ENCODE results near the gene GRIK4. TPM values are rescaled to one million over a fixed set of nuclear protein-coding genes. Genes with fewer than 3 reads are reported as not detected.

The GRIK4 gene
- total RNA-seq, 1 donor from 2014 or later: not detected

GRCh38 chr11:120713296-120713695, 201.7 kb downstream of the GRIK4 start:
- Mint-ChIP-seq H3K4me1 (ENCODE audit: low read depth) (peaks cover 9% of the 10 kb centered on the region), H3K27me3 (peaks cover 25% of the 10 kb centered on the region), H3K4me3 (ENCODE audit: low read depth) (no peak overlapping the region), H3K9me3 (ENCODE audit: low read depth) (no peaks in the 10 kb centered on the region), H3K36me3 (ENCODE audit: insufficient read depth) (no peaks in the 10 kb centered on the region), H3K27ac (no peak overlapping the region)
- no peak for DNase-seq (ENCODE audit: low spot score, unreplicated experiment)
- no peak for TF ChIP-seq CTCF (IDR thresholded peaks at IDR 0.05; ENCODE audit: unreplicated experiment)

- TF ChIP-seq CTCF (IDR thresholded peaks at IDR 0.05; ENCODE audit: unreplicated experiment): no peak
- Mint-ChIP-seq H3K36me3 (ENCODE audit: insufficient read depth) (no peaks in the 10 kb centered on the region), H3K27me3 (peaks cover 29% of the 10 kb centered on the region), H3K4me1 (ENCODE audit: low read depth) (peaks cover 13% of the 10 kb centered on the region), H3K9me3 (ENCODE audit: low read depth) (no peaks in the 10 kb centered on the region), H3K27ac (no peak overlapping the region), H3K4me3 (ENCODE audit: low read depth) (no peak overlapping the region)
- no peak for DNase-seq (ENCODE audit: low spot score, unreplicated experiment)
Observed at GRCh38 chr11:120714438-120714837, 202.9 kb downstream of the GRIK4 start.

DNA sequence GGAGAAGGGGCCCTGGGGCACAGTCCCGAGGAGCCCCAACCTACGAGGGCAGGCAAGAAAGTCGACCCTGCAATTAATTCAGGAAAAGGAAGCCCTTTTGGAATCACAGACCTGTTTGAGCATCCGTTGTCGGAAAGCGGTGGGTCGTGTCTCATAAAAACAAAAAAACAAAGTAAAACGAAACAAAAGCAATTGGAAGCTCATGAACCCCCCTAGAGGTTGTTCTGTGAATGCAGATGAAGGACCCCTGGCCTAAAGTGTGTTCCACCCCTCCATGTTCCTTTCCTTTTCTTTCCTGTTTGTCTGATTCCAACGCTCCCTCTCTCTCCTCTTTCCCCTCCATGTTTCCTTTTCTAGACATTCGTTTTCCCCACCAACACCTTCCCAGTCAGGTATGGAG, 203.7 kb downstream of the GRIK4 start:
- peak; percentile 49 for TF ChIP-seq CTCF (IDR thresholded peaks at IDR 0.05; ENCODE audit: unreplicated experiment)
- Mint-ChIP-seq H3K27ac (no peak overlapping the region), H3K9me3 (ENCODE audit: low read depth) (no peaks in the 10 kb centered on the region), H3K4me1 (ENCODE audit: low read depth) (peaks cover 18% of the 10 kb centered on the region), H3K27me3 (peaks cover 36% of the 10 kb centered on the region), H3K4me3 (ENCODE audit: low read depth) (no peak overlapping the region), H3K36me3 (ENCODE audit: insufficient read depth) (no peaks in the 10 kb centered on the region)
- no peak for DNase-seq (ENCODE audit: low spot score, unreplicated experiment)

- H3K36me3 Mint-ChIP-seq (ENCODE audit: insufficient read depth): no peaks in the 10 kb centered on the region
- H3K27ac Mint-ChIP-seq: no peak overlapping the region
- H3K4me3 Mint-ChIP-seq (ENCODE audit: low read depth): no peak overlapping the region
- H3K9me3 Mint-ChIP-seq (ENCODE audit: low read depth): no peaks in the 10 kb centered on the region
- TF ChIP-seq CTCF (IDR thresholded peaks at IDR 0.05; ENCODE audit: unreplicated experiment): no peak
- DNase-seq (ENCODE audit: low spot score, unreplicated experiment): no peak
- H3K4me1 Mint-ChIP-seq (ENCODE audit: low read depth): peaks cover 10% of the 10 kb centered on the region
- peaks cover 46% of the 10 kb centered on the region for H3K27me3 Mint-ChIP-seq
Observed at GRCh38 chr11:120717042-120717441, 205.5 kb downstream of the GRIK4 start.

DNA sequence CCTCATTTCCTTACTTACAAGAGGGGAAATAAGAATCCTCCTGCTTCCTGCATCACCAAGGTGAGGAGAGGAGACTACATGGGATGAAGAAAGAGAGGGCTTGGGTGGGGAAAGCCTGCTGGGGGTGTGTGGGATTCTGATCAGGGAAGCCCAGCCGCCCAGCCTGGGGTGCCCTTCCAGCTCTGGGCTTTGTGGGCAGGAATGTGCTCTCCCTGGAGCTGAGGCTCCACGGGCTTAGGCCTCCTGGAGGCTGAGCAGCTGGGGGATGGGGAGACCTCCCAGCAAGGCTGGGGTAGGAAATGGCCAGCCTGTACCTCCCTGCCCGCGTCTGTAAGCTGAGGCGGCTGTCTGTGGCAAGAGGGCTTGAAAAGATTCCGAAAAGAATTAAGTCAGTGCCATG, 206.1 kb downstream of the GRIK4 start:
- no peaks in the 10 kb centered on the region for H3K36me3 Mint-ChIP-seq (ENCODE audit: insufficient read depth)
- H3K9me3 Mint-ChIP-seq (ENCODE audit: low read depth): no peaks in the 10 kb centered on the region
- H3K4me3 Mint-ChIP-seq (ENCODE audit: low read depth): no peak overlapping the region
- no peak for TF ChIP-seq CTCF (IDR thresholded peaks at IDR 0.05; ENCODE audit: unreplicated experiment)
- H3K27ac Mint-ChIP-seq: no peak overlapping the region
- peaks cover 45% of the 10 kb centered on the region for H3K27me3 Mint-ChIP-seq
- H3K4me1 Mint-ChIP-seq (ENCODE audit: low read depth): peaks cover 10% of the 10 kb centered on the region
- DNase-seq (ENCODE audit: low spot score, unreplicated experiment): no peak
